ENCODE results near the gene PDE4D.

PDE4D gene

DNA sequence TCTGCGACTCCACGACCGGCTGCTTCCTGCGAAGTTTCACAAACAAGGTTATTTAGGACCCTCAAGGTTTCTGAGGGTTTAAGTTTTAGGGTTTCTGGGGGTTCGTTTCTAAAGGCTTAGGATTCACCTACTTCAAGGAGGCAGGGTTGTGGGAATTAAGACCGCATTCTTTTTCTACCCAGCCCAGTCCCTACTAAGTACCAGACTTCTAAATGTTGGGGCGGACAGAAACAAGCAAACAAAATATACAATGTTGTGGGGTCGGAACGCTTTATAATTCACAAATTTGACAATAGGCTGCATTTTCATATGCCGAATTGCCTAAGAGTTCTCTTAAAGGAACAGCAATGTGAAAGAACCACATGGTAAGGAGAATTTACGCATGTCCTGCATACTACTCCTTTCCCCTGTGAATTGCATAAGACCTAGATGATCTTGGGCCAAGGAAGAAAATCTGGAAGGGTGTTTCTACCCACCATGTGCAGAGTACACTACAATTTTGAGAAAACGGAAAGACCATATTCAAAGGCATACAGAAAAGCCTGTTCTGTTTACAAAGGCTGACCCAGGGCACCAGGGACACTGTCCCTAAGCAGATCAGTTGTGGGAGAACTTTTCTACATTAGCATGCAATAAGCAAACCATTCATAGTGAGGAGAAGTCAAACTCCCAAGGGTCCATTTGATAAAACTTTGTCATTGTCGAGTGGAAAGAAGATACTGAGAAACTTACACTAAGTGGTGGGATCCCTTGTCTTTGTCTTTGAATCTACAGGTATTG lies 853.3 kb downstream of the PDE4D start:
- no peaks in the 10 kb centered on the region for H3K36me3 ChIP-seq (ENCODE audit: control insufficient read depth in 1 of 2, insufficient read depth in 2 of 2, low read length in 2 of 2)
- peaks cover 8 to 11% of the 10 kb centered on the region in 2 donors for H3K4me1 ChIP-seq (ENCODE audit: control insufficient read depth in 1 of 2, insufficient read depth in 2 of 2, low read length in 2 of 2)
- peak overlapping the region; percentile 80 for H3K27ac ChIP-seq (ENCODE audit: low read length)
- no peaks in the 10 kb centered on the region for H3K27me3 ChIP-seq (ENCODE audit: low read depth, low read length)
- H3K4me3 ChIP-seq (ENCODE audit: low read depth in 1 of 2, low read length in 2 of 2) = peak overlapping the region; percentile 71 to 85
- no peaks in the 10 kb centered on the region for H3K9me3 ChIP-seq (ENCODE audit: control insufficient read depth in 1 of 2, low read length in 2 of 2)

DNA sequence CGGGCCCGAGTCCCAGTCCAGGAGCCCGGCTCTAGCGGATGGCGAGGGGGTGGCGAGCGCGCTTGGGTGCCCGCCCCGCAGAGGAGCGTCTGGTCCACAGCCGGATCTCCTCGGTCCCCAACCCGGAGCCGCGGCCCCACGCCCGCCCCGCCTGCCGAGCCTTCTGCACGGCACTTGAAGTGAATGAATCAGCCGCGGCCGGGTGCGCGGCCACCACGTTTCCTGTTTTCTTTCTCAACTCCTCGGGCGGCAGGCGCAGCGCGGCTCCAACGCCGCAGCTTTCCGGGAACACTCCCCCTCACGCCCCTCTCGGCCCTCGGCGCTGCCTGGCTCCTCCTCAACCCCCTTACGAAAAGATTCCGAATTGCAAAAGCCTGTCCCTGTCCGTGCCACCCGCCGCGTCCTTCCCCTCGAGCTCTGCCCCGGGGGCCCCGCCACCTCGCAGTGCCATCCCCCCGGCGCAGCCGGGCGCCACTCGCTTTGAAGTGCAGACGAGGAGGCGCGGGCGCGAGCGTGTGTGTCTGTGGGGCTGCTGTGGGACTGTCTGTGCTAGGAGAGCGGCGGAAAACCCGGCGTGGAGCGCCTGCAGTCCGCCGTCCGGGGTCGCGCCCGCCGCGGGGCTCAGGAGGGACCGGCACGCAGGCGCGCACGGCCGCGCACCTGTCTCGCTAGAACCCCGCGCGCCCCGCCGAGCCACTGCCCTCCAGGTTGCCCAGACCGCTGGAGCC lies 854.1 kb downstream of the PDE4D start:
- Histone ChIP-seq H3K4me3 (ENCODE audit: low read depth in 1 of 2, low read length in 2 of 2) (peak overlapping the region; percentile 71 to 85), H3K4me1 (ENCODE audit: control insufficient read depth in 1 of 2, insufficient read depth in 2 of 2, low read length in 2 of 2) (peaks cover 11% of the 10 kb centered on the region in 2 donors), H3K9me3 (ENCODE audit: control insufficient read depth in 1 of 2, low read length in 2 of 2) (no peaks in the 10 kb centered on the region), H3K27ac (ENCODE audit: low read length) (peak overlapping the region; percentile 80), H3K36me3 (ENCODE audit: control insufficient read depth in 1 of 2, insufficient read depth in 2 of 2, low read length in 2 of 2) (no peaks in the 10 kb centered on the region), H3K27me3 (ENCODE audit: low read depth, low read length) (no peaks in the 10 kb centered on the region)

- Histone ChIP-seq H3K4me3 (ENCODE audit: low read depth in 1 of 2, low read length in 2 of 2) (peak overlapping the region; percentile 71 to 85), H3K4me1 (ENCODE audit: control insufficient read depth in 1 of 2, insufficient read depth in 2 of 2, low read length in 2 of 2) (peaks cover 11 to 14% of the 10 kb centered on the region in 2 donors), H3K27me3 (ENCODE audit: low read depth, low read length) (no peaks in the 10 kb centered on the region), H3K27ac (ENCODE audit: low read length) (peak overlapping the region; percentile 80), H3K36me3 (ENCODE audit: control insufficient read depth in 1 of 2, insufficient read depth in 2 of 2, low read length in 2 of 2) (no peaks in the 10 kb centered on the region), H3K9me3 (ENCODE audit: control insufficient read depth in 1 of 2, low read length in 2 of 2) (no peaks in the 10 kb centered on the region)
These were observed 854.7 kb downstream of the PDE4D start for GRCh38 chr5:59038798-59039295.

DNA sequence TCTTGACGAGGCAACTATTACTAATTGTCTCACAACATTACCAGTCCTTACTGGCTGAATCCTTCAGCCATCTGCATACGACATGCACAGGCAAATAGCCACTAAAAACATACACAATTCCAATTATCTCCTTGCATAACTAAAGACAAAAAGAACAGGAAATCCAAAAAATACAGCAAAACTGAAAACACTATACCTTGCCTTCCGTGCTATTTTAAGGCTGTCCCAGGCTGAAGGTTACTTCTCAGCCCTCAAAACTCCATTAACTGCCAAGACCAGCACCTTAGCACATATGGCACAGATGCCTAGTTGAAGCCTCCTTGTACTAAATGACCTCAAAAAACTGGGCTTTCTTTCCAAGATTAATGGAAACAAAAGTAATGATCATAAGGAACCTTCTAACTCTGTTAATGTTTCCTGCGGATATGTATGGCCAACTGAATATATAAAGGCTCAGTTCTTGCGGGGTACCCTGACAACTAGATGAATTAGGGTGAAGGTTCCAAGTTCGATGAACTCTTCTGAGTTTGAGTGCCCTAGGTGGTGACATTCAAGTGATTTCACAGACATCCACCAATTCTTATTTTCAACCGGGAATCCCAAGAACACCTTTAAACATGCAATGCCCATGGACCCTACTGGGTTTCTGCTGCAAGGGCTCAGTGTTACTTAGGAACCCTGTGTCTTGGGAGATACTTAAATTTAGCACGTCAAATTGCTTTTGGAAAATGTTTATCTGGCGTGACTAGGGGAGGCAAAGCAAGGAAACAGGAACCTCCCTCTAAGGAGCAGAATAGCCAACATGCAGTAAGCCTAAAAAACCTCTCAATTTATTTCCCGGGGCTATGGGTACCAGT lies 855.4 kb downstream of the PDE4D start:
- Histone ChIP-seq H3K9me3 (ENCODE audit: control insufficient read depth in 1 of 2, low read length in 2 of 2) (no peaks in the 10 kb centered on the region), H3K4me3 (ENCODE audit: low read depth in 1 of 2, low read length in 2 of 2) (peak overlapping the region; percentile 71 to 85), H3K27ac (ENCODE audit: low read length) (peak overlapping the region; percentile 80), H3K36me3 (ENCODE audit: control insufficient read depth in 1 of 2, insufficient read depth in 2 of 2, low read length in 2 of 2) (no peaks in the 10 kb centered on the region), H3K4me1 (ENCODE audit: control insufficient read depth in 1 of 2, insufficient read depth in 2 of 2, low read length in 2 of 2) (peaks cover 11 to 14% of the 10 kb centered on the region in 2 donors), H3K27me3 (ENCODE audit: low read depth, low read length) (no peaks in the 10 kb centered on the region)

DNA sequence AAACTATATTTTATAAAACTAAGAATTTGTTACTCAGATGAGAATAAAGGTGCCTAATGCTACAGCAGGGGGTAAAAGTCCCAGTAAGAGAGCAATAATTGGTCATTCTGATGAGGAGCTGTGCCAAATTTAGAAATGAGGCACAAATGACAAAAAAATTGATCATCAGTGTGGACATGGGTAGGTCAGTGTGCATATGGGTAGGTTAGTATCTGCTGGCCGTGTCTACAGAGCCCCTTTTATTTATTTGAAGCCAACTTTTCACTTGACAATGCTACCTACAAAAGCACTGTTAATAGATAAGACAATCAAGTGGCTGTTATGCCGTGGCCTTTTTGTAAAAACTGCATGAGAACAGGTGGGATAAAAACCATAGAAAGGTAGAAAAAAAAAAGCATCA lies 856.1 kb downstream of the PDE4D start:
- Histone ChIP-seq H3K36me3 (ENCODE audit: control insufficient read depth in 1 of 2, insufficient read depth in 2 of 2, low read length in 2 of 2) (no peaks in the 10 kb centered on the region), H3K27ac (ENCODE audit: low read length) (peak overlapping the region; percentile 80), H3K4me1 (ENCODE audit: control insufficient read depth in 1 of 2, insufficient read depth in 2 of 2, low read length in 2 of 2) (peaks cover 11 to 13% of the 10 kb centered on the region in 2 donors), H3K4me3 (ENCODE audit: low read depth in 1 of 2, low read length in 2 of 2) (peak overlapping the region; percentile 71 to 85), H3K27me3 (ENCODE audit: low read depth, low read length) (no peaks in the 10 kb centered on the region), H3K9me3 (ENCODE audit: control insufficient read depth in 1 of 2, low read length in 2 of 2) (no peaks in the 10 kb centered on the region)

DNA sequence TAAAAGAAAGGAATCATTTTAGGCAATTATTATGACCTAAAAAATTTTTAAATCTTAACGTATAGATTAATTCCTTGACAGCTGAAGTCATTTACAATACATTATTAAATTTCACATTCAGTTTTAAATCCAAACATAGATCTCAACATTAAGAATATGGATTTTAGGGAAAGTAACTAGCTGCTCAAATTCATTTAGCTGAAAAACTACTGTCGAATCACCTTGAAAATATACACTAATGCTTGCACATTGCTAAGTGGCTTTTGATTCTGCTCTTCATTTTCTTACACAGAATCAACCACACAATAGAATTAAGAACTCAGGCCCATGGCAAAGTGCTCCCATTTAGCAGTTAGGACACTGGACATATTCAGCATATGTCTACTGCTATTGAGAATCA lies 856.5 kb downstream of the PDE4D start:
- peaks cover 9% of the 10 kb centered on the region in 2 donors for H3K4me1 ChIP-seq (ENCODE audit: control insufficient read depth in 1 of 2, insufficient read depth in 2 of 2, low read length in 2 of 2)
- no peaks in the 10 kb centered on the region for H3K27me3 ChIP-seq (ENCODE audit: low read depth, low read length)
- H3K36me3 ChIP-seq (ENCODE audit: control insufficient read depth in 1 of 2, insufficient read depth in 2 of 2, low read length in 2 of 2) = no peaks in the 10 kb centered on the region
- H3K9me3 ChIP-seq (ENCODE audit: control insufficient read depth in 1 of 2, low read length in 2 of 2) = no peaks in the 10 kb centered on the region
- peak overlapping the region; percentile 71 to 85 for H3K4me3 ChIP-seq (ENCODE audit: low read depth in 1 of 2, low read length in 2 of 2)
- peak overlapping the region; percentile 80 for H3K27ac ChIP-seq (ENCODE audit: low read length)

GRCh38 chr5:59036274-59036961 lies 857.1 kb downstream of the PDE4D start:
- Histone ChIP-seq H3K9me3 (ENCODE audit: control insufficient read depth in 1 of 2, low read length in 2 of 2) (no peaks in the 10 kb centered on the region), H3K4me1 (ENCODE audit: control insufficient read depth in 1 of 2, insufficient read depth in 2 of 2, low read length in 2 of 2) (peaks cover 5 to 6% of the 10 kb centered on the region in 2 donors), H3K27me3 (ENCODE audit: low read depth, low read length) (no peaks in the 10 kb centered on the region), H3K27ac (ENCODE audit: low read length) (peak overlapping the region; percentile 80), H3K4me3 (ENCODE audit: low read depth in 1 of 2, low read length in 2 of 2) (peak overlapping the region; percentile 71 to 85), H3K36me3 (ENCODE audit: control insufficient read depth in 1 of 2, insufficient read depth in 2 of 2, low read length in 2 of 2) (no peaks in the 10 kb centered on the region)

DNA sequence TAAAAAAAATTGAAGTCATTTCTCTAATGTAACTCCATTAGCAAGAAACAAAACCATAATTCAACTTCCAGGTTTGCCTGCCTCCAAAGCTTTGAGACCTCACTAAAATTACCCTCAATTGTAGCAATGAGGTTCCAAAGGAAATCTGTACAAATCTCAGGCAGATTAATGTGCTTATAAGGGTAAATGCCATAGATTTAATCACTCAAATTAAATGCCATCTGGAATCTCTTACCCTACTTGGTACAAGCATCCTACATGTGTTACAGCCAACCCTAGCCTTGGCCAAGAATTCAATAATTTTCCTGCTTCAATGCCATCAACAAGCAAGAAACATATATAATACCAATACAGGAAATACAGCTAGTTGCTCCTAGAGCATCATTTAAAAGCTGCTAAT lies 857.8 kb downstream of the PDE4D start:
- Histone ChIP-seq H3K4me3 (ENCODE audit: low read depth in 1 of 2, low read length in 2 of 2) (peak overlapping the region; percentile 0 to 18), H3K36me3 (ENCODE audit: control insufficient read depth in 1 of 2, insufficient read depth in 2 of 2, low read length in 2 of 2) (no peaks in the 10 kb centered on the region), H3K27me3 (ENCODE audit: low read depth, low read length) (no peaks in the 10 kb centered on the region), H3K4me1 (ENCODE audit: control insufficient read depth in 1 of 2, insufficient read depth in 2 of 2, low read length in 2 of 2) (peaks cover 5 to 6% of the 10 kb centered on the region in 2 donors), H3K27ac (ENCODE audit: low read length) (peak overlapping the region; percentile 80), H3K9me3 (ENCODE audit: control insufficient read depth in 1 of 2, low read length in 2 of 2) (no peaks in the 10 kb centered on the region)

DNA sequence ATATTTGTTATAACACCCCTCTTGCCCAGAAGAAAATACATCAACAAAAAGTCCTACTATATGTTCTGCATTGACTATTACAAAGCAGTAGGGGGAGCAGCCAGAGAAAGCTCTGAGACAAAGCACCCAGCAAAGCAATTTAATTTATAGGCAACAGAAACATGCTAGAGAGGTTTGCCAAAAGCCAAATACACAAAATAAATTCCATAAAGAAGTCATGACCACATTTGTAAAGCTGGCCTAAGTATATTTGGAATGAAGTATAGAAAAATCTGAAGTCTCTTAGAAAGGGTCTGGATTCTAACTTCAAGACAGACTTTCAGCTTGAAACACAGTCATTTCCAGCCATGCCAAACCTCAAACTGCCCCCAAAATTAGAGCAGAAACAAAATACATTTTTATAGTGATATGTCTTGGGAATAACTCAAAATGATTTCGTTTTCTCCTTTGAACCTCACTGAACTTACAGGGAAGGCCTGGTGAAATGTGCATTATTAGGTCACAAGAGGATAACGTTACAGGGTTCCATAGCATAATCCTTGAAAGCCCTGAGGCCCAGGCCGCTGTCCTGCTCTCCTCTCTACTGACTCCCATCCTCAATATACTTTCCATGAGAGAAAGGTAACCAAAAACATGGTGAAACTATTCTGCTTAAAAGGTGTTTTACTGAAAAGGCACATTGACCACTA lies 858.9 kb downstream of the PDE4D start:
- H3K36me3 ChIP-seq (ENCODE audit: control insufficient read depth in 1 of 2, insufficient read depth in 2 of 2, low read length in 2 of 2) = no peaks in the 10 kb centered on the region
- H3K27me3 ChIP-seq (ENCODE audit: low read depth, low read length) = no peaks in the 10 kb centered on the region
- H3K4me1 ChIP-seq (ENCODE audit: control insufficient read depth in 1 of 2, insufficient read depth in 2 of 2, low read length in 2 of 2) = peaks cover 5 to 6% of the 10 kb centered on the region in 2 donors
- peak overlapping the region in 1 of 2 donors; percentile 18 for H3K4me3 ChIP-seq (ENCODE audit: low read depth in 1 of 2, low read length in 2 of 2)
- peak overlapping the region; percentile 80 for H3K27ac ChIP-seq (ENCODE audit: low read length)
- H3K9me3 ChIP-seq (ENCODE audit: control insufficient read depth in 1 of 2, low read length in 2 of 2) = no peaks in the 10 kb centered on the region
